Heart right ventricle (tissue), 16 donors: Measurements from ENCODE around the gene PDE7B. TPM values are rescaled to one million over a fixed set of nuclear protein-coding genes. Genes with fewer than 3 reads are reported as not detected.

Experiments
- ATAC-seq, 8 donors: fragments of 200-7000 bp; cut with Tn5 transposase; one replicate each; pipeline ENCODE4 v1.9.1; 2020; ENCODE audit warnings: mild to moderate bottlenecking in 8 of 8, moderate library complexity in 8 of 8, moderate number of reproducible peaks in 1 of 8
- DNase-seq, 2 donors: peaks; one replicate each; pipeline ENCODE4 v3.0.0-alpha.2; 2020
- H3K27ac ChIP-seq, 10 donors: fragments of 200-600 bp; sonication (generic) in 2 of 10; one replicate each; pipeline versions ENCODE4 v1.5.0 to v1.8.0; 2020 to 2022; ENCODE audit warnings: mild to moderate bottlenecking in 3 of 10
- H3K27me3 ChIP-seq, 7 donors: fragments of 200-600 bp; one replicate each; pipeline ENCODE4 v1.8.0; 2021 to 2022; ENCODE audit warnings: mild to moderate bottlenecking in 2 of 7
- H3K36me3 ChIP-seq, 9 donors: fragments of 200-600 bp; sonication (generic) in 1 of 9; one replicate each; pipeline versions ENCODE4 v1.5.0 to v1.8.0; 2020 to 2022; ENCODE audit warnings: mild to moderate bottlenecking in 2 of 9
- H3K4me1 ChIP-seq, 9 donors: fragments of 200-600 bp; sonication (generic) in 1 of 9; one replicate each; pipeline versions ENCODE4 v1.5.0 to v1.8.0; 2020 to 2022; ENCODE audit warnings: mild to moderate bottlenecking in 4 of 9
- H3K4me3 ChIP-seq, 10 donors: fragments of 200-600 bp; sonication (generic) in 2 of 10; one replicate each; pipeline versions ENCODE4 v1.5.0 to v1.8.0; 2020 to 2022; ENCODE audit warnings: mild to moderate bottlenecking in 7 of 10, moderate library complexity in 2 of 10
- H3K9me3 ChIP-seq, 11 donors: fragments of 200-600 bp in 10 of 11; sonication (generic) in 2 of 11; one replicate each; pipeline versions ENCODE4 v1.5.0 to v1.8.0; 2013 to 2022; ENCODE audit warnings: mild to moderate bottlenecking in 2 of 11, control low read depth in 1 of 11, moderate library complexity in 1 of 11
- CTCF ChIP-seq, 9 donors: fragments of 200-600 bp; sonication (generic) in 2 of 9; IDR thresholded peaks; one replicate each; pipeline versions ENCODE4 v1.5.0 to v1.8.0; 2021 to 2022; ENCODE audit warnings: antibody characterized with exemption in 9 of 9, mild to moderate bottlenecking in 5 of 9, moderate library complexity in 1 of 9
- WGBS, 2 donors: extraction: QIAGEN DNeasy Blood & Tissue Kit; methylation state at CpG; one replicate each; pipeline ENCODE4 v1.1.7; 2013; ENCODE audit warnings: inconsistent platforms in 1 of 2; 5-methylcytosine and 5-hydroxymethylcytosine counted together
- intact Hi-C, 10 donors: fragments of 100-400 bp; cut with DNase I; formaldehyde crosslinking; loops; one replicate each; pipeline versions ENCODE4 v1.11.1 to v1.14.2; 2022
- polyA plus RNA-seq, 2 donors: library from polyadenylated mRNA; stranded (reverse); fragments of 200-250 nt; gene quantifications; one replicate each; pipeline ENCODE4 v1.2.3, GENCODE V29; 2013
- total RNA-seq, 10 donors: library from RNA; stranded (reverse); fragmentation: NEBNext Ultra II Directional in 3 of 10; extraction: Animal tissue kit (Norgen Biotek cat#: 25700) in 3 of 10; gene quantifications; one replicate each; pipeline versions ENCODE4 v1.2.1 to v1.2.4, GENCODE V29; 2021 to 2023
- donor health status: Arrhythmogenic right ventricular cardiomyopathy.
- donor health status: ischemic (EF 13 %, LVEDD 7.1; RV severe dilation, severe dysfunction).
- donor health status: healthy with polysubstance abuse.
- donor health status: DM: no; HTN: yes; CAD: no.
- donor health status: DM: no; HTN: no; CAD: no.
- donor health status: ischemic (EF 25% LVEDD 6.9; RV normal size, moderate dysfunction).
- donor health status: ischemic (EF 25% LVEDD 5.7; RV mildly dilated, moderate dysfunction).
- donor health status: healthy.
- donor health status: DM: yes; HTN: yes; CAD: no.
- donor health status: Ischemic cardiomyopathy.
- donor health status: ischemic (EF 35%, LVEDD 5.7; RV mildly dilated, moderate dysfunction).
- donor health status: nonischemic (EF 11% LVEDD 7.7; RV severe dilation, severe dysfunction).
- donor health status: DM: yes; HTN: yes; CAD: no.
- donor health status: PGD.
- donor health status: ischemic (EF 29% LVEDD 5.4; RV normal size, mild dysfunction).
- donor health status: nonischemic (EF 23%, LVEDD 6.1; RV moderate dilation, normal function).

PDE7B gene
- total and polyA plus RNA-seq, 12 donors = 3.7 to 19.6 (median 10.8) TPM

- peak in 6 of 8 donors; percentile 15 to 81 (median 52) for ATAC-seq
- no peaks in the 10 kb centered on the region for H3K27me3 ChIP-seq
- no peaks in the 10 kb centered on the region for H3K36me3 ChIP-seq
- no peak overlapping the region for H3K4me3 ChIP-seq
- no peaks in the 10 kb centered on the region for H3K9me3 ChIP-seq
- no peak for DNase-seq
- intact Hi-C loops = no loop called here
- peaks cover 0 to 38% (median 17%) of the 10 kb centered on the region in 9 donors for H3K4me1 ChIP-seq
- H3K27ac ChIP-seq = peak overlapping the region in 1 of 10 donors; percentile 8
- no peak for TF ChIP-seq CTCF (IDR thresholded peaks at IDR 0.05)
- 78 to 80% methylated on average over 6 of the region's 6 CpGs for WGBS, 2 donors
Measured at GRCh38 chr6:136087986-136088385, 236.5 kb downstream of the PDE7B start.

GRCh38 chr6:136088693-136089092 is 237.2 kb downstream of the PDE7B start:
- Histone ChIP-seq H3K4me1 (peaks cover 0 to 33% (median 17%) of the 10 kb centered on the region in 9 donors), H3K4me3 (no peak overlapping the region), H3K36me3 (no peaks in the 10 kb centered on the region), H3K27ac (peak overlapping the region in 1 of 10 donors; percentile 6), H3K9me3 (peaks cover 0 to 4% (median 0%) of the 10 kb centered on the region in 11 donors), H3K27me3 (no peaks in the 10 kb centered on the region)
- no peak for ATAC-seq
- intact Hi-C loops = no loop called here
- WGBS, 2 donors = 96% methylated on average over 5 of the region's 5 CpGs
- TF ChIP-seq CTCF (IDR thresholded peaks at IDR 0.05) = no peak
- no peak for DNase-seq

GRCh38 chr6:136089876-136090275 is 238.4 kb downstream of the PDE7B start:
- H3K36me3 ChIP-seq = no peaks in the 10 kb centered on the region
- WGBS, 2 donors = 91 to 94% methylated on average over 6 of the region's 6 CpGs
- peaks cover 0 to 25% (median 17%) of the 10 kb centered on the region in 9 donors for H3K4me1 ChIP-seq
- ATAC-seq (no peak), DNase-seq (no peak)
- H3K4me3 ChIP-seq = no peak overlapping the region
- no peaks in the 10 kb centered on the region for H3K27me3 ChIP-seq
- TF ChIP-seq CTCF (IDR thresholded peaks at IDR 0.05) = no peak
- intact Hi-C loops = no loop called here
- H3K9me3 ChIP-seq = peaks cover 0 to 10% (median 0%) of the 10 kb centered on the region in 11 donors
- peak overlapping the region in 1 of 10 donors; percentile 7 for H3K27ac ChIP-seq

GRCh38 chr6:136090929-136091328 is 239.4 kb downstream of the PDE7B start:
- no peaks in the 10 kb centered on the region for H3K27me3 ChIP-seq
- 68% methylated on average over 1 of the region's 1 CpG for WGBS, 2 donors
- H3K4me3 ChIP-seq = no peak overlapping the region
- peaks cover 0 to 10% (median 0%) of the 10 kb centered on the region in 11 donors for H3K9me3 ChIP-seq
- no peaks in the 10 kb centered on the region for H3K36me3 ChIP-seq
- peak overlapping the region in 4 of 10 donors; percentile 8 to 32 (median 22) for H3K27ac ChIP-seq
- ATAC-seq = no peak
- no peak for TF ChIP-seq CTCF (IDR thresholded peaks at IDR 0.05)
- peaks cover 0 to 28% (median 16%) of the 10 kb centered on the region in 9 donors for H3K4me1 ChIP-seq
- DNase-seq = no peak
- intact Hi-C loops = no loop called here
